Progenitor cell of endocrine pancreas (in vitro differentiated cells): ENCODE results near the gene ARHGEF10L. TPM values are rescaled to one million over a fixed set of nuclear protein-coding genes. Genes with fewer than 3 reads are reported as not detected.

ENCODE experiments used
- DNase-seq: peaks from one replicate; pipeline ENCODE4 v3.0.0; 2021; ENCODE audit warnings: low spot score; ENCODE audit not compliant: unreplicated experiment
- H3K27ac Mint-ChIP-seq: 2 replicates; pipeline ENCODE4 v1.8.0; 2021; ENCODE audit warnings: mild to moderate bottlenecking, moderate library complexity, mixed read lengths
- H3K27me3 Mint-ChIP-seq: 2 replicates; pipeline ENCODE4 v1.8.0; 2021; ENCODE audit warnings: mixed read lengths
- H3K36me3 Mint-ChIP-seq: 2 replicates; pipeline ENCODE4 v1.8.0; 2022; ENCODE audit warnings: mixed read lengths; ENCODE audit not compliant: insufficient read depth
- H3K4me1 Mint-ChIP-seq: 2 replicates; pipeline ENCODE4 v1.8.0; 2021; ENCODE audit warnings: low read depth, mixed read lengths
- H3K4me3 Mint-ChIP-seq: 2 replicates; pipeline ENCODE4 v1.8.0; 2021; ENCODE audit warnings: low read depth, mild to moderate bottlenecking, moderate library complexity, mixed read lengths
- H3K9me3 Mint-ChIP-seq: 2 replicates; pipeline ENCODE4 v1.8.0; 2021; ENCODE audit warnings: low read depth, mixed read lengths
- CTCF ChIP-seq: fragments of 200-600 bp; sonication (generic); IDR thresholded peaks from one replicate; pipeline ENCODE4 v1.5.0; 2021; ENCODE audit warnings: antibody characterized with exemption, mild to moderate bottlenecking; ENCODE audit not compliant: unreplicated experiment
- total RNA-seq: library from RNA; stranded (reverse); gene quantifications from 2 replicates; pipeline ENCODE4 v1.2.1, GENCODE V29; 2021

The ARHGEF10L gene
- total RNA-seq, 1 donor from 2014 or later, result 31.3 TPM

- H3K27ac Mint-ChIP-seq, result no peak overlapping the region
- TF ChIP-seq CTCF, result no peak
- no peaks in the 10 kb centered on the region for H3K4me1 Mint-ChIP-seq
- H3K27me3 Mint-ChIP-seq, result no peaks in the 10 kb centered on the region
- no peak overlapping the region for H3K4me3 Mint-ChIP-seq
- no peak for DNase-seq
- H3K9me3 Mint-ChIP-seq, result no peaks in the 10 kb centered on the region
- peaks cover 4% of the 10 kb centered on the region for H3K36me3 Mint-ChIP-seq
Measured at GRCh38 chr1:17607644-17608581, 68.4 kb downstream of the ARHGEF10L start.

- TF ChIP-seq CTCF, result no peak
- Mint-ChIP-seq H3K36me3 (peaks cover 4% of the 10 kb centered on the region), H3K4me3 (no peak overlapping the region), H3K27ac (no peak overlapping the region), H3K9me3 (no peaks in the 10 kb centered on the region), H3K4me1 (no peaks in the 10 kb centered on the region), H3K27me3 (no peaks in the 10 kb centered on the region)
- DNase-seq, result no peak
Measured at GRCh38 chr1:17609529-17609928, 70.0 kb downstream of the ARHGEF10L start.

- no peaks in the 10 kb centered on the region for H3K9me3 Mint-ChIP-seq
- no peak overlapping the region for H3K4me3 Mint-ChIP-seq
- H3K36me3 Mint-ChIP-seq, result peaks cover 4% of the 10 kb centered on the region
- no peak for TF ChIP-seq CTCF
- H3K4me1 Mint-ChIP-seq, result no peaks in the 10 kb centered on the region
- no peaks in the 10 kb centered on the region for H3K27me3 Mint-ChIP-seq
- no peak for DNase-seq
- no peak overlapping the region for H3K27ac Mint-ChIP-seq
Measured at GRCh38 chr1:17610085-17610484, 70.6 kb downstream of the ARHGEF10L start.

GRCh38 chr1:17610713-17611112 is 71.2 kb downstream of the ARHGEF10L start:
- no peak overlapping the region for H3K4me3 Mint-ChIP-seq
- no peaks in the 10 kb centered on the region for H3K27me3 Mint-ChIP-seq
- H3K9me3 Mint-ChIP-seq, result no peaks in the 10 kb centered on the region
- TF ChIP-seq CTCF, result no peak
- H3K36me3 Mint-ChIP-seq, result peaks cover 5% of the 10 kb centered on the region
- no peak overlapping the region for H3K27ac Mint-ChIP-seq
- H3K4me1 Mint-ChIP-seq, result no peaks in the 10 kb centered on the region
- no peak for DNase-seq

GRCh38 chr1:17611991-17612390 is 72.5 kb downstream of the ARHGEF10L start:
- peaks cover 5% of the 10 kb centered on the region for H3K36me3 Mint-ChIP-seq
- no peaks in the 10 kb centered on the region for H3K27me3 Mint-ChIP-seq
- DNase-seq, result no peak
- TF ChIP-seq CTCF, result no peak
- no peaks in the 10 kb centered on the region for H3K9me3 Mint-ChIP-seq
- no peak overlapping the region for H3K27ac Mint-ChIP-seq
- H3K4me1 Mint-ChIP-seq, result no peaks in the 10 kb centered on the region
- H3K4me3 Mint-ChIP-seq, result no peak overlapping the region
